DMS79 treated with DMSO at 0.1 percent for 48 hours (cell line): ENCODE results near the gene PARVB.

ENCODE experiments used
- DNase-seq: peaks from one replicate; lab custom pipeline; 2025; lab: John Stamatoyannopoulos, UW

PARVB gene

GRCh38 chr22:44028091-44028490 lies 4.0 kb downstream of the PARVB start:
- DNase-seq, result no peak

GRCh38 chr22:44029069-44029468 lies 5.0 kb downstream of the PARVB start:
- no peak for DNase-seq

GRCh38 chr22:44030051-44030701 lies 6.1 kb downstream of the PARVB start:
- no peak for DNase-seq

DNA sequence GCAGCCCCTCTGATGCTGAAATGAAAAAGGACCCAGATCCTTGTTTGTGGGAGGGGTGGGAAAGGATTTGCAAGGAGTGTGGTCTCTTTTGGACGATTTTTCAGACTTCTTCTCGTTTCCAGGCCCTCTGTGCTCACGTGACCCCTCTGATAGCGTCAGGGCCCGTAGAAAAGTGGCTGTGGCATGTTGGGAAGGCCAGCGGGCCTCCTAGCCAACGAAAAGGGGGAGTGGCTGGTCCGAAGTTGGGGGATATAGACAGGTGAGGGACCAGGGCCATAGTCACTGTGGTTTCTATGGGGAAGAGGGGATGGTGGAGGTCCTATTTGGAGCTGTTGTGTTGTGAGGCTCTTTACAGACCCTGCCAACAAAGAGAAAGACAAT lies 6.6 kb downstream of the PARVB start:
- no peak for DNase-seq

GRCh38 chr22:44031158-44031952 lies 7.3 kb downstream of the PARVB start:
- no peak for DNase-seq

DNA sequence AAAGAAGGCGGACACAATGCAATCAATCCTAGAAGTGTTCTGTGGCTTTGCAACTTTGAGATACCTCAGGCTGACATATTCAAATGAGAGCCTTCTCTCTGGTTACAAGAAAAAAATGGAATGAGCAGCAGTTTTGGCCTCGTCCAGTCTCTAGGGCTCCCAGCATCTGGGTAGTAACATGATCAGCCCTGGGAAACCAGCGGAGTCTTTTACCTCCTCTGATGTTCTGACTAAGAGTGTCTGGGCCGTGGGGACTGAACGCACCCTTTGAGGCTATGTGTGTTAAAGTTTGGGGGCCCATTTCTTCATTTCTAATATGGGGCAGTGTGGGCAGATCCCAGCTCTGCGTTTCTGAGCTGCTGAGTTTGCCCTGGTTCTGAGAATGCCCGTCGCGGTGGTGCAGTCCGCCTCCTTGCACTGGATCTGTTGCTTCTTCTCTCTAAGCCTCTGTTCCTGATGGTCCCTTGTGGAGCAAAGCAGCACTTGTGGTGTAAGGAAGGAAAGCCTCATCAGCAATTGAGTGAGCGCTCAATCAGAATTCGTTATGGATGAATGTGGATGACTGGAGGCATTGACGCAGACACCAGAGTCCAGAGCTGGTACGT lies 8.1 kb downstream of the PARVB start:
- no peak for DNase-seq

DNA sequence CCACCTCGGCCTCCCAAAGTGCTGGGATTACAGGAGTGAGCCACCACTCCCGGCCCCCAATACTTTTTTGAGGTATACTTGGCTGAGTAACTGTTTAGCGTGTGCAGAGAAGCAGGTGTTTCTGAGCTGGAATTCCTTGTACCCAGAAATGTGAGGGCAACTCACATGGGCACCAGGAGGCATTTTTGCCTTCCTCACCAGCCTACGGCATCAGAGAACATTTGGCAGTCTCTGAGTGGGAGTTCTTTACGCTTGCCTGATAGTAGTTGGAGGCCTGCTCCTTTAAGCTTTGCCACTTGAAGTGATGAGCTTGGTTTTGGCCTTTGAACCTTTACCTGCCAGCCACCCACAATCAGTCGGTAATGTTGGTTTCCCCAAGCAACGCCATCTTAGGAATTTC lies 9.2 kb downstream of the PARVB start:
- no peak for DNase-seq

DNA sequence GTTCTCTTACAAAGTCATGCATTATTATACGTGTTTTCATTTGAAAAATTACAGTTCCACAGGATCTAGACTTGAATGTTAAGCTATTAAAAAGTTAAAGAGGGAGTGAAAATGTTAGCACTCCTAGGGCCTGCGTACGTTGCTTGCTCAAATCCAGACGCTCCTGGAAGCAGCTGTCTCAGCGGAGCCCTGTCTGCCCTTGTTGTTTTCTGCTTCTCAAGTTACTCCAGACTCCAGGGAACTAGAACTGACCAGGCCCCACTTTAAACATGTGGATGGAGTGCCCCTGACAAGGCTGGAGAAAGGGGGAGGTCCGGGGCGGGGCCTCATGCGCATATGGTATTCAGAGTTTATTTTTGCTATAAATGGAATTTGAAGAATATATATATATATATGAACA lies 9.6 kb downstream of the PARVB start:
- no peak for DNase-seq

DNA sequence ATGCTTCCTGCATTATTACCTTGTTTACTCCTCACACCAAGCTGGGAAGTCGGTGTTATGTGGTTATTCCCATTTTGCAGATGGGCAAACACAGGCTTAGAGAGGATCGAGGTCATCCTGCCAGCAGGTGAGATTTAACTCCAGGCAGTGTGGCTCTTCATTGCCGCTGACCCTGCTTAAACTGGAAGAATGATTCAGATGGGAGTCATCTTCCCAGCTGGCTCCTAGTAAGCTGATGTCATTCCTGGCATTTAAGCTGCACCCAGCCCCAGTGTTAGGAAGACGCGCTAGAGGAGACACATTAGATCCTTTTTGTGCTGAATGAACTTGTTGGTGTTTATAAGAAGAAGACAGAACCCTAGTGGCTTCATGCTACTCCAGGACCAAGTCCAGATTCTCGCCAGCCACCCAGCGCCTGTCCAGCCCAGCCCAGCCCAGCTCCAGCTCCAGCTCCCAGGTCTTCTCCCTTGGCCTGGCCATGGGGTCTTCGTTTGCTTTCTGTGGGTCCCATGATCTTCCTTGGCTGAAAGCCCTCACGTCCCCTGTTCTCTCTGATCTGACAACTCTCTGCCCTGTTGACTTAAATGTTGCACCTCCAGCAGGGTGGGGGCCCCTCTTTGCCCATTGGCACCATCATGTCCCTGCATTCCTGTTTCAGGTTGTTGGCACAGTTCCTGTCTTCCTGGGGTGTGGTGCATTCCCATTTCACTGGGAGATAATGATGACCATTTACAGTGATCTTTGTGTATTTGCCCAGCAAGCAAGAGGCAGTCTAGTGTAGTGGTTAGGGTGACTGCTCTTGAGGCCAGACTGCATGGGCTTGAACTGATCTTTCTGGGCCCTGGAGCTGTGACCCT lies 13.6 kb downstream of the PARVB start:
- DNase-seq, result no peak

GRCh38 chr22:44039566-44040171 lies 15.6 kb downstream of the PARVB start:
- DNase-seq, result no peak

DNA sequence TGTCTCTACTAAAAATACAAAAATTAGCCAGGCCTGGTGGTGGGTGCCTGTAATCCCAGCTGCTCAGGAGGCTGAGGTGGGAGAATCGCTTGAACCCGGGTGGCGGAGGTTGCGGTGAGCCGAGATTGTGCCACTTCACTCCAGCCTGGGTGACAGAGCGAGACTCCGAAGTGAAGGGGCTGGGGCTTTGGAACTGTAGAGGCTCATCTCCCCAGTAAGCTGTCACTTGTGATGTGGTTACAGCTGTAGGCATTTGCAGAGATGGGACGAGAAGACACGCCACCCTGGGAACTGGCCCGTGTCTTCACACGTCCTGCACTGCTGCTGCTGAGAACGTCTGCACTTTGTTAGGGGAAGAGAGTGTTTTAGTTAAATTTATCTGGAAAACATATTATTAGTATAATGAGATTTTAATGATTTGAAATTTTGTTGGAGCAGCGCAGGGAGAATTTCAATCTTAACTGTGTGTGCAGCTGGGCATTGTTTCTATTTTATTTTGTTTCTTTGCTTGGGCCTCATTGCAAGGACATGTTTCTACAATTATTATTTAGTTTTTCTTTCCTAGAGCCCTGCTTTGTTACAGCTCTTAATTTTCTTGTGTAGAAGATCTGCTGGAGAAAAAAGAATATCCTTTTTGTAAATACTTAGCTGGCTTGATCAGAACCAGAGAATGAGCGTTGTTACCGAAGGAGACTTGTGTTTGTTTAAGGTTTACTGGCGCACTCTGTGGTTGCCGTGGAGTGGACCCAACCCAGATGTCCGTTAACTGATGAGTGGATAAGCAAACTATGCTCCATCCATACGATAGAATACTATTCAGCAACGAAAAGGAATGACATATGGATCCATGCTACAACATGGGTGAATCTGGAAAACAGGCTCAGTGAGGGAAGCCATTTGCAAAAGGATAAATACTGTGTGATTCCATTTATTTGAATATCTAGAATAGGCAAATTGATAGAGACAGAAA lies 18.4 kb downstream of the PARVB start:
- no peak for DNase-seq

GRCh38 chr22:44045145-44045544 lies 21.0 kb downstream of the PARVB start:
- no peak for DNase-seq

GRCh38 chr22:44046485-44047141 lies 22.5 kb downstream of the PARVB start:
- DNase-seq, result no peak

GRCh38 chr22:44047891-44048301 lies 23.8 kb downstream of the PARVB start:
- DNase-seq, result no peak

GRCh38 chr22:44049486-44050231 lies 25.6 kb downstream of the PARVB start:
- no peak for DNase-seq

DNA sequence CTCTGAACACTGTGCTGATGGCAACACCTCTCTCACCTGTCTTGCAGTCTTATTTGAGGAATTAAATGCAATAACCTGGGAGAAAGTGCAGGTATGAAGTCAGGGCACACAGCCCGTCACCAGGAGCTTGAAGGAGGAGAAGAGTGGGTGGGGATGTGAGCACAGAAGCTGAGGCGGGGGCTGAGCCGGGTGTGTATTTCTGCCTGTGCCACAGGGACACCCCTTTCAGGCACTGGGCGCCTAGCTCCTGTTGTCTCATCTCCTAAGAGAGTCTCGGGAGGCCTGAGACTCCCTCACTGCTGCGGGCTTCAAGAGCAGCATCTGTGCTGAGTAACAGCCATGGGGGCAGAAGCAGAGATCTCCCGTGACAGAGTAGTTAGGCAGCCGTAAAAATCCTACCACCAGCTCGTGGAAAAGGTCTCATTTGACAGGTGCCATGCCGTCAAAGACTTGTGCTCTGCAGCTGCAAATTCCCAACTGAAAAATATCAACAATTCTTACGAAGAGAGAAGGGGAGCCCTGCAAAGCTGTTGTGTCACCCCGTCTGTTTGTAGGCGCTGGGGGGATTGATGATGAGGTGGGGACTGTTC lies 26.8 kb downstream of the PARVB start:
- no peak for DNase-seq

GRCh38 chr22:44051358-44051757 lies 27.3 kb downstream of the PARVB start:
- no peak for DNase-seq

- DNase-seq, result no peak
Observed at GRCh38 chr22:44051961-44052360, 27.9 kb downstream of the PARVB start.

- no peak for DNase-seq
Observed at GRCh38 chr22:44055805-44056204, 31.7 kb downstream of the PARVB start.
